DOHH2 (cell line): ENCODE measurements around the gene HMGCL.

Experiments
- EZH2phosphoT487 ChIP-seq: fragments of 200-600 bp; sonication (generic); IDR thresholded peaks from 2 replicates; pipeline ENCODE4 v1.6.1; 2017; ENCODE audit warnings: borderline replicate concordance, mild to moderate bottlenecking, antibody characterized with exemption, low read length, moderate library complexity, mixed read lengths
- TF ChIP-seq, protein P1 (sequence below): fragments of 200-600 bp; sonication (generic); IDR thresholded peaks from one replicate; pipeline ENCODE4 v1.5.1; 2014; ENCODE audit warnings: antibody characterized with exemption, mild to moderate bottlenecking, low read depth, low read length; ENCODE audit not compliant: poor library complexity, severe bottlenecking

GRCh38 chr1:23788695-23789094 lies 36.5 kb downstream of the HMGCL start:
- TF ChIP-seq, protein P1, sequence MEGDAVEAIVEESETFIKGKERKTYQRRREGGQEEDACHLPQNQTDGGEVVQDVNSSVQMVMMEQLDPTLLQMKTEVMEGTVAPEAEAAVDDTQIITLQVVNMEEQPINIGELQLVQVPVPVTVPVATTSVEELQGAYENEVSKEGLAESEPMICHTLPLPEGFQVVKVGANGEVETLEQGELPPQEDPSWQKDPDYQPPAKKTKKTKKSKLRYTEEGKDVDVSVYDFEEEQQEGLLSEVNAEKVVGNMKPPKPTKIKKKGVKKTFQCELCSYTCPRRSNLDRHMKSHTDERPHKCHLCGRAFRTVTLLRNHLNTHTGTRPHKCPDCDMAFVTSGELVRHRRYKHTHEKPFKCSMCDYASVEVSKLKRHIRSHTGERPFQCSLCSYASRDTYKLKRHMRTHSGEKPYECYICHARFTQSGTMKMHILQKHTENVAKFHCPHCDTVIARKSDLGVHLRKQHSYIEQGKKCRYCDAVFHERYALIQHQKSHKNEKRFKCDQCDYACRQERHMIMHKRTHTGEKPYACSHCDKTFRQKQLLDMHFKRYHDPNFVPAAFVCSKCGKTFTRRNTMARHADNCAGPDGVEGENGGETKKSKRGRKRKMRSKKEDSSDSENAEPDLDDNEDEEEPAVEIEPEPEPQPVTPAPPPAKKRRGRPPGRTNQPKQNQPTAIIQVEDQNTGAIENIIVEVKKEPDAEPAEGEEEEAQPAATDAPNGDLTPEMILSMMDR, result no peak
- TF ChIP-seq EZH2phosphoT487, result no peak
